Right cardiac atrium (tissue), 5 donors: Measurements from ENCODE around the gene OR2A2. TPM values are rescaled to one million over a fixed set of nuclear protein-coding genes. Genes with fewer than 3 reads are reported as not detected.

Experiments used
- ATAC-seq, 2 donors: fragments of 200-7000 bp; cut with Tn5 transposase; one replicate each; pipeline versions ENCODE4 v1.8.0 to v1.9.1; 2020; ENCODE audit warnings: moderate library complexity in 2 of 2, mild to moderate bottlenecking in 1 of 2
- DNase-seq, 3 donors: peaks; one replicate each; pipeline ENCODE4 v3.0.0-alpha.2; 2020
- H3K27ac ChIP-seq: one replicate; pipeline ENCODE4 v1.5.1; 2013; ENCODE audit warnings: mild to moderate bottlenecking, low read length, control low read depth, moderate library complexity
- H3K27me3 ChIP-seq: one replicate; pipeline ENCODE4 v1.6.1; 2013; ENCODE audit not compliant: control insufficient read depth, insufficient read depth
- H3K4me1 ChIP-seq: one replicate; pipeline ENCODE4 v1.6.1; 2013; ENCODE audit warnings: low read length; ENCODE audit not compliant: control insufficient read depth, insufficient read depth
- H3K4me3 ChIP-seq: one replicate; pipeline ENCODE4 v1.5.1; 2013; ENCODE audit warnings: low read length, control low read depth
- H3K9me3 ChIP-seq: one replicate; pipeline ENCODE4 v1.6.1; 2013; ENCODE audit warnings: low read length; ENCODE audit not compliant: control insufficient read depth
- WGBS: extraction: QIAGEN DNeasy Blood & Tissue Kit; methylation state at CpG from one replicate; pipeline ENCODE4 v1.1.7; 2013; 5-methylcytosine and 5-hydroxymethylcytosine counted together
- intact Hi-C, 4 donors: fragments of 100-400 bp; cut with DNase I; formaldehyde crosslinking; loops; one replicate each; pipeline versions ENCODE4 v1.11.0 to v1.14.0; 2022 to 2023
- long read RNA-seq, 4 donors: library from polyadenylated mRNA; unstranded; transcript quantifications; one replicate each; pipeline ENCODE4 v2.0.0, GENCODE V29; 2020 to 2021
- polyA plus RNA-seq: library from polyadenylated mRNA; stranded (reverse); fragments of 200-250 nt; gene quantifications from one replicate; pipeline ENCODE4 v1.2.3, GENCODE V29; 2013
- total RNA-seq, 4 donors: library from RNA; stranded (reverse); fragmentation: NEBNext Ultra II Directional; extraction: Animal tissue kit (Norgen Biotek cat#: 25700); gene quantifications; one replicate each; pipeline ENCODE4 v1.2.1, GENCODE V29; 2021
- donor health status: healthy with polysubstance abuse.
- donor health status: DM: no; HTN: yes; CAD: no.
- donor health status: DM: no; HTN: no; CAD: no.
- donor health status: DM: no; HTN: yes; CAD: no; lungs with severe emphysema.
- donor health status: DM: yes; HTN: yes; CAD: no.

The OR2A2 gene, protein sequence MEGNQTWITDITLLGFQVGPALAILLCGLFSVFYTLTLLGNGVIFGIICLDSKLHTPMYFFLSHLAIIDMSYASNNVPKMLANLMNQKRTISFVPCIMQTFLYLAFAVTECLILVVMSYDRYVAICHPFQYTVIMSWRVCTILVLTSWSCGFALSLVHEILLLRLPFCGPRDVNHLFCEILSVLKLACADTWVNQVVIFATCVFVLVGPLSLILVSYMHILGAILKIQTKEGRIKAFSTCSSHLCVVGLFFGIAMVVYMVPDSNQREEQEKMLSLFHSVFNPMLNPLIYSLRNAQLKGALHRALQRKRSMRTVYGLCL
- total RNA-seq (not detected), polyA plus RNA-seq (not detected)
- long read RNA-seq, donor 1 = 0 reads
- long read RNA-seq, donor 2 = 0 reads
- long read RNA-seq, donor 3 = 0 reads
- long read RNA-seq, donor 4 = 0 reads

GRCh38 chr7:144109283-144109682 is at the start of gene OR2A2:
TSS of gene OR2A2 (plus strand) at chr7:144109583. CDS start at chr7:144109583, 0 bp downstream.
- Histone ChIP-seq H3K4me1 (no peaks in the 10 kb centered on the region), H3K4me3 (no peak within 1 kb of the TSS)

GRCh38 chr7:144063710-144064109 is 45.7 kb upstream of the OR2A2 start:
- 42% methylated on average over 3 of the region's 3 CpGs for WGBS
- H3K4me3 ChIP-seq = no peak overlapping the region
- H3K9me3 ChIP-seq = no peaks in the 10 kb centered on the region
- no peaks in the 10 kb centered on the region for H3K27me3 ChIP-seq
- no peaks in the 10 kb centered on the region for H3K4me1 ChIP-seq
- intact Hi-C loops = no loop called here
- peak in 1 of 3 donors; percentile 0 for DNase-seq
- H3K27ac ChIP-seq = no peak overlapping the region
- ATAC-seq = no peak

More at GRCh38 chr7:144109283-144109682, at the start of gene OR2A2:
- WGBS = 87% methylated on average over 2 of the region's 2 CpGs
- Histone ChIP-seq H3K27me3 (no peaks in the 10 kb centered on the region), H3K27ac (no peak within 1 kb of the TSS), H3K9me3 (no peaks in the 10 kb centered on the region)
- intact Hi-C loops = no loop called here
- DNase-seq (no peak), ATAC-seq (no peak)

DNA sequence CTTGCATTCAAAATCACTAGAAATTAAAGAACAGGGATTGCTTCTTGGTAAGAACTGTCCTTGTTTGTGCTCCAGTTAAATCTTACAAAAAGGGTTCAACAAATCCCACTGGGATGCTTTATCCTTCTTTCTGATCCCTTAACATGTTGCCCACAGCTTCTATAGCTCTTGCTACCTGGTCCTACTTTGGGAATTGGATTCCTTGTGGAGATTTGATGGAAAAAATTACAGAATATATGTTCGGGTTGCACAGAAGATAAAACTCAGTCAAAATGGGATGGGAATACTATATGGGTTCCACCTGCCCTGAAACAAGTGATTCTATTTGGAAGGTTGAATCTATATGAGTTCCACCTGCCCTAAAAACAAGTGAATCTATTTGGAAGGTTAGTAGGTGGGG is 39.9 kb upstream of the OR2A2 start, which contains the start of gene OR2A25:
TSS of gene OR2A25 (plus strand) at position 301 of the 400 bp plus-strand sequence. CDS start 4,409 bp downstream, outside the sequence.
- no peak for ATAC-seq
- 64% methylated on average over 1 of the region's 1 CpG for WGBS
- H3K9me3 ChIP-seq = no peaks in the 10 kb centered on the region

GRCh38 chr7:144069953-144070352 is 39.4 kb upstream of the OR2A2 start:
- Histone ChIP-seq H3K4me3 (no peak overlapping the region), H3K27me3 (no peaks in the 10 kb centered on the region), H3K4me1 (no peaks in the 10 kb centered on the region), H3K9me3 (no peaks in the 10 kb centered on the region), H3K27ac (no peak overlapping the region)
- 38% methylated on average over 2 of the region's 2 CpGs for WGBS
- intact Hi-C loops = no loop called here
- no peak for ATAC-seq
- DNase-seq = no peak

More for the DNA sequence above, 39.9 kb upstream of the OR2A2 start, which contains the start of gene OR2A25:
- no peak within 1 kb of the TSS for H3K27ac ChIP-seq
- intact Hi-C loops = no loop called here
- no peak for DNase-seq
- no peaks in the 10 kb centered on the region for H3K4me1 ChIP-seq
- no peaks in the 10 kb centered on the region for H3K27me3 ChIP-seq
- H3K4me3 ChIP-seq = no peak within 1 kb of the TSS

GRCh38 chr7:144074374-144074773 is 35.0 kb upstream of the OR2A2 start:
- peak in 1 of 3 donors; percentile 16 for DNase-seq
- Histone ChIP-seq H3K4me1 (no peaks in the 10 kb centered on the region), H3K27me3 (no peaks in the 10 kb centered on the region), H3K9me3 (no peaks in the 10 kb centered on the region), H3K27ac (no peak overlapping the region), H3K4me3 (no peak overlapping the region)
- intact Hi-C loops = no loop called here
- WGBS = 90% methylated on average over 8 of the region's 8 CpGs
- no peak for ATAC-seq

- Histone ChIP-seq H3K4me1 (no peaks in the 10 kb centered on the region), H3K4me3 (no peak within 1 kb of the TSS), H3K27me3 (no peaks in the 10 kb centered on the region), H3K9me3 (no peaks in the 10 kb centered on the region), H3K27ac (no peak within 1 kb of the TSS)
- intact Hi-C loops = no loop called here
- DNase-seq = no peak
- ATAC-seq = no peak
- WGBS = 80% methylated on average over 2 of the region's 2 CpGs
These were observed 23.4 kb upstream of the OR2A2 start, which contains the start of gene OR2A12 for GRCh38 chr7:144085978-144086377. TSS of gene OR2A12 (plus strand) at chr7:144086278. CDS start at chr7:144095108, 8,830 bp downstream.

GRCh38 chr7:144086730-144087129 is 22.7 kb upstream of the OR2A2 start:
- no peak for ATAC-seq
- H3K27me3 ChIP-seq = no peaks in the 10 kb centered on the region

DNA sequence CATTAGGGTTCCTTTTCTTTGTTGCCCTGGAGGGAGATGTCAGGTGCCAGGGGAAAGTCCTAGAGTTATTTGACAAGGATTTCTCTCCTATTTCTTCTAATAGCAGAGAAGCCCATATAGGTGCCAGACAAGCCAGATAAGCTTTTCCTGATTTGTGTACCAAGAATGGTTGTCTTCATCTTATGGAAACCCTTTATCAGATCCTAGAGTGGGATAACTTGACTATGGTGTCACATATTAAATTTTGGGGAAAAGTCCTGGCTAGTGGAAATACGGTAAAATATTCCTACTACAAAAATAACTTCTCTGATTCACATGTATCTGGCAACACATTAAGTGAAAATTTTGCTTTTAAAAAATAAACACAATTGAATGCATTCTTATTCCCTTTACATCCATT is 22.2 kb upstream of the OR2A2 start:
- intact Hi-C loops = no loop called here
- ATAC-seq (no peak), DNase-seq (no peak)
- Histone ChIP-seq H3K4me1 (no peaks in the 10 kb centered on the region), H3K4me3 (no peak overlapping the region), H3K9me3 (no peaks in the 10 kb centered on the region), H3K27me3 (no peaks in the 10 kb centered on the region), H3K27ac (no peak overlapping the region)
- 67% methylated on average over 1 of the region's 1 CpG for WGBS

More at GRCh38 chr7:144086730-144087129, 22.7 kb upstream of the OR2A2 start:
- Histone ChIP-seq H3K4me3 (no peak overlapping the region), H3K9me3 (no peaks in the 10 kb centered on the region), H3K4me1 (no peaks in the 10 kb centered on the region), H3K27ac (no peak overlapping the region)
- DNase-seq = no peak
- 68% methylated on average over 4 of the region's 4 CpGs for WGBS
- intact Hi-C loops = no loop called here

- Histone ChIP-seq H3K9me3 (no peaks in the 10 kb centered on the region), H3K27ac (no peak overlapping the region), H3K4me1 (no peaks in the 10 kb centered on the region), H3K27me3 (no peaks in the 10 kb centered on the region), H3K4me3 (no peak overlapping the region)
- DNase-seq (no peak), ATAC-seq (no peak)
- WGBS = 83% methylated on average over 3 of the region's 3 CpGs
- intact Hi-C loops = no loop called here
These were observed 18.7 kb upstream of the OR2A2 start for GRCh38 chr7:144090667-144091066.

DNA sequence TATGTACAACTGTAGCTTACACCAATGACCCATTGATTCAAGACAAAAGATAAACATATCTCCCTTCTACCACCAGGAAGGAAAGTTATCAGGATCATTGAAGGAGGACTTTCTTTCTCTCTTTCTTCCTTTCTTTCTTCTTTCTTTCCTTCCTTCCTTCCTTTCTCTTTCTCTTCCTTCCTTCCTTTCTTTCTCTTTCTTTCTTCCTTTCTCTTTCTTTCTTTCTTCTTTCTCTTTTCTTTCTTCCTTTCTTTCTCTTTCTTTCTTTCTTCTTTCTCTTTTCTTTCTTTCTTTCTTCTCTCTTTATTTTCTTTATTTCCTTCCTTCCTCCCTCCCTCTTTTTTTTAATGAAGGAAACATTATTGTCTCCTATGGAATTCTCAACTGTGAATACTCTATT is 10.6 kb upstream of the OR2A2 start:
- Histone ChIP-seq H3K4me3 (no peak overlapping the region), H3K9me3 (no peaks in the 10 kb centered on the region), H3K4me1 (no peaks in the 10 kb centered on the region), H3K27me3 (no peaks in the 10 kb centered on the region), H3K27ac (no peak overlapping the region)
- DNase-seq (no peak), ATAC-seq (no peak)
- intact Hi-C loops = no loop called here

- WGBS = 57% methylated on average over 3 of the region's 3 CpGs
- Histone ChIP-seq H3K4me1 (no peaks in the 10 kb centered on the region), H3K27me3 (no peaks in the 10 kb centered on the region), H3K9me3 (no peaks in the 10 kb centered on the region), H3K4me3 (no peak overlapping the region), H3K27ac (no peak overlapping the region)
- ATAC-seq (no peak), DNase-seq (no peak)
- intact Hi-C loops = no loop called here
These were observed 8.8 kb upstream of the OR2A2 start for GRCh38 chr7:144100607-144101006.
